ENCODE measurements around the gene THBS3.
"Not testable (repeated sequence)": the region's sequence is repeated elsewhere in the genome, so short reads cannot be mapped to it uniquely, and the experiment has no call there.

THBS3 gene

DNA sequence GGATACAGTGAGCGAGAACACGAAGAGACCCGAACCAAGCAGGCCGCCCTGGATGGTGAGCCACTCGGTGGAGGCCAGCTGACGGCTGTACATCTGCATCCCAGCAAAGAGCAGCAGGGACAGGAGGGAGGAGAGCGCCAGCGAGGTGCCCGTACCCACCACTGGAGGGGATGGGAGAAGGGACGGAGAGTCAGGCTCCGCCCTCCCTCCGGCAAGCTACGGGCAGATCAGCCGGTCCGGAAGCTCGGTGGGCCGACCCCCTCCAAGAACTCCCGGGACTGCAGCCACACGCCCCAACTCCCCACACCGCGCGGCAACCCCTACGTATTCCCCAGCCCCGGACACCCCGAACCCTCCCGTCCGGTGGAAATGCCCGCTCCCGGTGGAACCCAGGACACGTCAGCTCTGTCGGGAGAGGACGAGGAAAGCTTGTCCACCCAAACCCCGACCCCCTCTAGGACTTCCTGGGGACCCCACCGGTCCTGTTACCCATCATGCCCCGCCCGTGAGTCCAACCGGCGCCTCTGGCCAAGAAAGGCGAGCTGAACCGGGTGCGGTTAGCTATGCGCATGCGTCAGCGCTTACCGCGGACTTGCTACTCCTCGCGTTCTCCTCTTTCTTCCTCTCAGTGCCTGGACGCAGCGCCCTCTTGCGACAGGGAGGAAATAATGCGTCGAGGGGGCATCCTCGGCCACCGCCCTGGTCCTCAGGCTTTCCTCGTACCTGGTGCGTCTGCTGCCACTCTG, 34.8 kb downstream of the THBS3 start, which contains the start of gene KRTCAP2:
Gene KRTCAP2 (minus strand): TSS at position 573 of the 746 bp plus-strand sequence. CDS start 80 bp downstream, at position 493.
- DNase-seq = peak; percentile 95

DNA sequence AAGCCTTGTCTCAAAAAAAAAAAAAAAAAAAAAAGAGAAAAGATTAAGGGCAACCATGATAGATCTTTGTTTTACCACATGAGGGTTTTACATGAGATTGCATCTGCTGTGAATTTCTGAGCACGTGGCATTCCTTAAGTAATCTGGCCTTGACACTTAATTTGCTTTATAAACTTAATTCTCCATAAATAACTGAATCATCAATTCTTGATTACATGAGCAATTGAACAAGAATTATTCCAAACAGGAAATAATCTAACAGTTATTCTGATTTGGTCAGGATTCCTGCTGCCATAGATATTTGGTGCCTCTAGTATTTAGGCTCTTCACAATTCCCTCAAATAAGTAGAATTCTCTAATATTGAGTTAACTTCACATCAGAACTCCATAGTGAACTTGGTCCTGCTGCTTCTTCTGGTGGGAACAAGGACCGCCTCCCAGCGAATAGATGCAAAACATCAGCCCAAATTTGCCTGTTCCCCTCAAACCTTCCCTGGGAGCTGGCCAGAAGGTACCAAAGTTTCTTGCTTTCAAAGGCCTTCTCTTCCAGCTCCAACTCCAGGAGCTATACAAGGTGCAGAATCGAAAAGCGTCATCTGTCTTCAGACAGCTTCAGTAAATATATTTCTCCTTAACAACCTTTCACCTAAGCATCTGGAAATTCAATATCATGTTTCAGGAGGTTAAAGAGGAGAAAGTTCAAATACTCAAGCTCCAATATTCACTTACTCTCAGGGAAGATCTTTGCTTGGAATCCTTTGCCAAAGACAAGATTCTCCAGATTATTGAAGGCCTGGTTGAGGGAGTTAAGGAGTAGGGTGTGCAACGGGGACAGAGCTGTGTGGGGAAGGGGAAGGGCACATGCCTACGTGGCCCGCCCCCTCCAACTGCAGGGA, 35.6 kb downstream of the THBS3 start:
- DNase-seq = no peak

DNA sequence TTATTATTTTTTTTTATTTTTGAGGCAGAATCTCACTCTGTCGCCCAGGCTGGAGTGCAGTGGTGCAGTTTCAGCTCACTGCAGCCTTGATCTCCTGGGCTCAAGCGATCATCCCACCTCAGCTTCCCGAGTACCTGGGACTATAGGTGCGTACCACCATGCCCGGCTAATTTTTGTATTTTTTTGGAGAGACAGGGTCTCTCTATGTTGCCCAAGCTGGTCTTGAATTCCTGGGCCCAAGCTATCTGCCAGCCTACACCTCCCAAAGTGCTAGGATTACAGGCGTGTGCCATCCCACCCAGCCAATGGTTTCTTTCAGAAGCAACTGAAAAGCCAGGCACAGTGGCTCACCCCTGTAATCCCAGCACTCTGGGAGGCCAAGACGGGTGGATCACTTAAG, 36.9 kb downstream of the THBS3 start:
- no peak for DNase-seq

DNA sequence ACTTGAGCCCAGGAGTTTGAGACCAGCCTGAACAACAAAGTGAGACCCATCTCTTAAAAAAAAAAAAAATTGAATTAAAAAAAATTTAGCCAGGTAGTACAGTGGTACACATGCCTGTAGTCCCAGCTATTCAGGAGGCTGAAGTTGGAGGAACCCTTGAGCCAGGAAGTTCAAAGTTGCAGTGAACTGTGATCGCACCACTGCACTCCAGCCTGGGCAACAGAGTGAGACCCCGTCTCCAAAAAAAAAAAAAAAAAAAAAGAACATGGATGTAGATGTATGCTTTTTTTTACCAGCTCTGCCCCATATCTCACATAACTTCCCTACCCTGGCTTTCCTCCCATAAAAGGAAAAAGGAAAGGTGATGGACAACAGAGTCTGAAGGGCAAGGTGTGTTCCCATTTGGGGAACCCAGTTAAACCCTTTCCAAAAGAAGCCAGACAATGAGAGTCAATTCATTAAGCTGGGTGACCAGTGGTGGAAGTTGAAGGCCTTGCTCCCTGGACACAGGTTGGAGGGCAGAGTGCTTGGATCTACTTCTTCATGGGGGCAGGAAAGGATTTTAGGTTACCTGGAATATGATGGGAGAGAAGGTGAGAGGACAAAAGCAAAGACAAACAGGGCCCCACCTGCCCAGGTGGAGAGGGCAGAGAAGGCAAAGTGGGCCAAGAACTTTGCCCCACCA, 37.5 kb downstream of the THBS3 start:
- no peak for DNase-seq

DNA sequence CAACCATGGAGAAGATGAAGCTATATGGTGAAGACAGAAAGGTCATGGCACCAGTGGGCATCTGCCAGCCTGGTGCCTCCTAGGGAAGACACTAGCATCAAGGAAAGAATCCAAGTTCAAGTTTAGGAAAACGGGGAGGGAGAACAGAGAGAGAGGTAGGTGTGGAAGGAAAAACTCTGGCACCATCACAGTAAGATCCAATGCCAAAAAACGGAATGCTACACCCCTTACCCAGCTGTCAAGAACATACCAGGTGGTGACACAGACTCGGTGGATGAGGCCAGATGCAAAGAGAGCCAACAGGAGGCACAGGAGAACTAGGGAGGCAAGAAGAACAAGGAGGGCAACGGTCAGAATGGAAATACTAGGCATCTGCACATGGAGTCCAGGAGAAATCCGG, 38.2 kb downstream of the THBS3 start:
- DNase-seq = no peak

DNA sequence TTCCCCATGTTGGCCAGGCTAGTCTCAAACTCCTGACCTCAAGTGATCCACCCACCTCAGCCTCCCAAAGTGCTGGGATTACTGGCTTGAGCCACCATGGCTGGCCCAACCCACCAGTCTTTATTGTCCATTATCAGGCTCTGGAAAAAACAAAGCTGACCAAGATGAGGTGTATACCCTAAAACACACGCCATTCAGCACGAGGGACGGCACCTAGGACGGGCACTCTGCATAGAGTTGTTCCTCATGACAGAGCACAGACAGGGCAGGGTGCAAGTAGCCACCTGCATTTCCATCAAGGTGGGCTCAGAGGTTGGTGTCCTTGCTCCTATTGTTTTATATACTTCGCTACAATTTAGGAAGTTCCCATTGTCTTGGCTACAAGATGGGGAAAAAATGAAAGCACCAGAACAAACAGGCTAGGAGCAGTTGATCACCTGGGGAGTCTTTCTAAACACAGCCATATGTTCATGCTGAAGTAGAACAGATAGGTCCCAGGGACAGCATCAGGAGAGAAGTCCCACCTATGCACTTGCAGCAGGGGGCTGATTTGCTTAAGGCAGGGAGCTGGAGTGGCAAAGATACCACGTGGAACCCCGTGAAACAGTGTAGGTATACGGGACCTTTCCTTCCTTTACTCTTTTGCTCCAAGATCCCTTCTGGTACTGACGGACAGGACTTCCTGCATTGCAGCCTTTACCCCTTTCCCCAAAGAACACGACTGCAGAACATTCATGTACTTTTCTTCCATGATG, 39.1 kb downstream of the THBS3 start:
- no peak for DNase-seq

DNA sequence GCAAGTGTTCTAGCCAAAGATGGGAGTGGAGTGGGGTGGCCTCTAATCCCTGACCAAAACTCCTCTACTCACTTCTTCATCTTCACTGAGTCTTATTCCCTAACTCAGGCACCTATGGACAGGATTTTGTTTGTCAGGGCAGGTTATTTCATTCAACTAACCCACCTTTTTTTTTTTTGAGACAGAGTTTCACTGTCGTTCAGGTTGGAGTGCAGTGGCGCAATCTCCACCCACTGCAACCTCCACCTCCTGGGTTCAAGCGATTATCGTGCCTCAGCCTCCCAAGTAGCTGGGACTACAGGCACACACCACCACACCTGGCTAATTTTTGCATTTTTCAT, 39.6 kb downstream of the THBS3 start:
- DNase-seq = not testable (repeated sequence)

DNA sequence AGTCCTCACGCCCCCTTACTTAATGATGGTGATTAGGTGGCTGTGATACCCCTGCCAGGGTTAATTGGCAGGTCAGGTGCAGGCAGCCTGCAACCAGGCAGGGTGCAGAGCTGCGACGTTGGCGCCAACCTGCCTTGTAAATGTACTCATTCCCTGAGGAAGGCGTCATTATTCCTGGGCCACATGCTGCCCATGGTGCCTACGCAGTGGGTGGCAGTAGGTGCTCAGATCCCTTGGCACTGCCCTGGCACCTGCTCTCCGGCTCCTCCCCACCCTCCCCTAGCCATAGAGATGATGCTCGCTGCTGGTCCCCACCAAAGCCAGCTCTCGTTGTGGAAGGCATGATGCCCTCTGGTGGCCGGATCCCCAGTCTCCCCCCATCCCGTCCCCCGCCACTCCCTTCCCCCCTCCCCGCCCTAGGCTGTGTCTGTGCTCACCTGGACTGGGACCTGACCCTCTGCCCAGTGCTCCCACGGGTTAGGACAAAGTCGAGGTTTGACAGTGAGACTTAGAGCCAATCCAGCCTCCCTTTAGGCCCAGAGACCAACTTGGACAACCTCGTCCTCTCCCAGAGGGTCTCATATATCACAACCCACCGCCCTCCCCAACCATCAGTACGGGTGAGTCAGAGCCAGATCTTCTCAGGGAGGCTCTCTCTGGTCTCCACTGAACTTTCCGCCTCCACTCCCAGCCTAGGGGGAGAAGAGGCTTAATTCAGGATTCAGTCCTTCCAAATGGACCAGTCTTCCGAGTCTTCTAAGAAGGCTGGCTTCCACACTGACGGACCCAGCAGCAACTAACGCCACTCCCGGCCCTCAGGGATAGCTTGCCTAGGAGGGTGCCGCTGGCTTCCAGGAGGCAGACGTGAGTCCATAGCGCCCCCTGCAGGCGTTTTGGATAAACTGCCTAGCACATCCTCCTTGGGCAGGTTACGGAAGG, 40.3 kb downstream of the THBS3 start:
- DNase-seq = peak; percentile 76

DNA sequence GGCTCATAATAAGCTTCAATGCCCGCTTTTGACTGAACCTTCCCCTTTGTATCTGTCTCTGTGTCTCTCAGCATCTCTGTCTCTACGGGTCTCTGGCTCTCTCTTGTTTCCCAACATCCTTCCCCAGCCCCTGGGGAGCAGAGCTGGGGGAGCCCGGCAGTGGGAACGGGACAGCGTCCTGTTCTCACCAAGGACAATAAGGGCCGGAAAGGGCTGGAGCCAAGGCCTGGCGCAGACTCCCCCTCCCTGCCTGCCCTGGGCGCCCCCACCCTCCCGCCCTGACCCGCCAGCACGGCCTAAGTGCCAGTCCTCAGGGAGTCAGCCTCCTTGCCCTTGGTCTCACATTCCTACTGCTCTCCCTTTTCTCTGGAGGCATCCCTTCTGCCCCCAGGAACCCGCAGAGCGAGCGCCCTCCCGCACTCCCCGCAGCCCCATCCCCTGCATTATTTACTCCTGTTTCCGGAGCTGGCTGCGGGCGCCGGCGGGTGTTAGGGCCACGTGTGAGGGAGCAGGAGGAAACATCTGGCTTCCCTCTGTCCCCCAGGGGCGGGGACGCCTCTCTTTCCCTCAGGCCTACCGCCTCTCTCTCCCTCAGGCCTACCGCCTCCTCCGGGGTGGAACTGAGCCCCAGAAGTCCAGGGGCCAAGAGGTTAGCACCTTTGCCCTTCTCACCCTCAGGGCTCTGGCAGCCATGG, 41.1 kb downstream of the THBS3 start:
- no peak for DNase-seq

DNA sequence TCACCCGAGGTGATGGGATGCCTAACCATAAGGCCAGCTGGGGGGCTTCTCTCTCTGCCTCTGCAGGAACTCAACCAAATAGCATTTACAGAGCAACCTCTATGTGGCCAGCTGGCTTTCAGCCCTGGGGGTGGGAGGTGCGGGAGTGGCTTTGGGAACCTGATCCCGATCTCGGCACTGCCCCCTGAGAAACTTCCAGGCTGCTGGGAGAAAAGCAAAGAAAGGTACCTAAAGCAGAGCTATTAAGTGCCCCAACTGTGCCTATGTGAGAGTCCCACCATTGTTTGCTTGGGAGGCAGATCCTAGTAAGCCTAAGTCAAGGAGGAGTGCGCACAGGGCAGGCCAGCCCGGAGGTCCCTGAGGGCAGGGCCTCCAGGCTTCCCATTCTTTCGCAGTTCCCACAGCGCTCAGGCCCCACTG, 41.6 kb downstream of the THBS3 start:
- DNase-seq = no peak

DNA sequence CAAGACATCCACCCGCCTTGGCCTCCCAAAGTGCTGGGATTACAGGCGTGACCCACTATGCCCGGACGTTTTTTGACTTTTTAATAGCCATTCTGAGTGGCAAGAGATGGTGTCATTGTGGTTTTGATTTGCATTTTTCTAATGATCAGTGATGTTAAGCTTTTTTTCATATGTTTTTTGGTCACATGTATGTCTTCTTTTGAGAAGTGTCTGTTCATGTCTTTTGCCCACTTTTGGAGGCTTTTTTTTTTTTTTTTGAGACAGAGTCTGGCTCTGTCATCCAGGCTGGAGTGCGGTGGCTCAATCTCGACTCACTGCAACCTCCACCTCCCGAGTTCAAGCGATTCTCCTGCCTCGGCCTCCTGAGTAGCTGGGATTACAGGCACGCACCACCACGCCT, 43.1 kb downstream of the THBS3 start:
- DNase-seq = not testable (repeated sequence)

DNA sequence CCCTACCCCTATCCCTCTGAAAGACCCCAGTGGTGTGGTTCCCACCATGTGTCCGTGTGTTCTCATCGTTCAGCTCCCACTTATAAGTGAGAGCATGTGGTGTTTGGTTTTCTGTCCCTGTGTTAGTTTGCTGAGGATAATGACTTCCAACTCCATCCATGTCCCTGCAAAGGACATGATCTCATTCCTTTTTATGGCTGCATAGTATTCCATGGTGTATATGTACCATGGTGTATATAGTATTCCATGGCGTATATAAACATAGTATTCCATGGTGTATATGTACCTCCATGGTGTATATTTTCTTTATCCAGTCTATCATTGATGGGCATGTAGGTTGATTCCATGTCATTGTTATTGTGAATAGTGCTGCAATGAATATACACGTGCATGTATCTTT, 43.9 kb downstream of the THBS3 start:
- DNase-seq = not testable (repeated sequence)

DNA sequence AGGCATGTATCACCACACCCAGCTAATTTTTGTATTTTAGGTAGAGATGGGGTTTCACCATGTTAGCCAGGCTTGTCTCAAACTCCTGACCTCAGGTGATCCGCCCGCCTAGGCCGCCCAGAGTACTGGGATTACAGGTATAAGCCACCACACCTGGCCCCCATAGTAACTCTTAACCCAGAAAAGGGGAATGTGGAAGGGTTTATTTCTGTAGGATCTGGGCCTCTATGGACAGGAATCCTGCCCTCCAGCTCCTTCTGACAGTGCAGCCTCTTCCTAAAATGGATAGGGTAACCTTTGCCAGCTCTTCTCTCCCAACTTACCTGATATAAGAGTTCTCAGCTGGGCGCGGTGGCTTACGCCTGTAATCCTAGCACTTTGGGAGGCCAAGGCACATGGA, 45.1 kb downstream of the THBS3 start:
- not testable (repeated sequence) for DNase-seq

DNA sequence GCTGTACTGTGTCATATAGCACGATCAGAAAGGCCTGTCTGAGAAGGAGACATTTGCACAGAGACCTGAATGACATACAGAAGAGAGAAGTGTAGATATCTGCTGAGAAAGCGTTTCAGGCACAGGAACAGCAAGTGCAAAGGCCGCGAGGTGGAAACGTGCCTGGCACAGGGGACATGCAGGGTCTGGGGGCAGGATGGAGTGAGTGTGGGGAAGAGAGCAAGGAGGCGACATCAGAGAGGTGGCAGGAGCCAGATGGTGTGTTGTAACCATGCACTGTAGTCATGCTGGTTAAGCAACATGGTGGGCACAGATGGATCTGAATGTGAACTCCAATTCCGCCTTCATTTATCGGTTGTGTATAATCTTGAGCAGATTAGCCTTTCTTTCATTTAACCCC, 47.6 kb downstream of the THBS3 start:
- DNase-seq = no peak

DNA sequence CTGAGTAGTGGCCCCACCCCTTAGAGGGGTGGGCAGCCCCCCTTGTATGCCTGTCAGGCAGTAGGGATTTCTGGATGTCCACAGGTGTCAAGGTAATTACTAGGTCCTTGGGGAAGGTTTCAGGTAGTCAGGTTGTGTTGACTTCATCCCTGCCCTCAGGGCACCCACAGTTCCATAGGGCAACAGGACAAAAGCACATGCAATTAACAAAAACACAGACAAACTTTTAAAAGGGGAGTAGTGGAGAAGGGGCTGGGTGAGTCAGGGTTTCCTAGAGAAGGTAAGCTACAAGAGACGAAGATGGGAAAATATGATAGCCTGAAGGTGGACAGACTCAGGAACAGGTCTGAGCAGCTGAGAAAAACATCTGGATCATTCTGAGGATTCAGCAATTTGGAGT, 48.7 kb downstream of the THBS3 start:
- DNase-seq = no peak

DNA sequence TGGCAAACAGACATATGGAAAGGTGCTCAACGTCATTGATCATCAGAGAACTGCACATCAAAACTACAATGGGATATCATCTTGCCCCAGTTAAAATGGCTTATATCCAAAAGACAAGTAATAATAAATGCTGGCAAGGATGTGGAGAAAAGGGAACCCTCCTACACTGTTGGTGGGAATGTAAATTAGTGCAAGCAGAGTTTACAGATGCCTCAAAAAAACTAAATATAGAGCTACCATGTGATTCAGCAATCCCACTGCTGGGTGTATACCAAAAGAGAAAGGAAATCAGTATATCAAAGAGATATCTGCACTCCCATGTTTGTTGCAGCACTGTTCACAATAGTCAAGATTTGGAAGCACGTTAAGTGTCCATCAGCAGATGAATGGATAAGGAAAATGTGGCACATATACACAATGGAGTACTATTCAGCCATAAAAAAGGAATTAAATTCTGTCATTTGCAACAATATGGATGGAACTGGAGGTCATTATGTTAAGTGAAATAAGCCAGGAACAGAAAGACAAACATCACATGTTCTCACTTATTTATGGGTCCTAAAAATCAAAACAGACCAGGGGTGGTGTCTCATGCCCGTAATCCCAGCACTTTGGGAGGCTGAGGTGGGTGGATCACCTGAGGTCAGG, 51.6 kb downstream of the THBS3 start:
- not testable (repeated sequence) for DNase-seq

Data from DMS79 treated with DMSO at 0.1 percent for 48 hours (cell line).